GM12872 (cell line): Measurements from ENCODE around the gene ARPC1A.

ENCODE experiments used
- TF ChIP-seq, protein P1 (sequence below): IDR thresholded peaks from 3 replicates; pipeline ENCODE4 v1.5.1; 2011; ENCODE audit warnings: low read depth, mild to moderate bottlenecking, low read length, moderate library complexity; ENCODE audit not compliant: insufficient read depth

Gene ARPC1A

DNA sequence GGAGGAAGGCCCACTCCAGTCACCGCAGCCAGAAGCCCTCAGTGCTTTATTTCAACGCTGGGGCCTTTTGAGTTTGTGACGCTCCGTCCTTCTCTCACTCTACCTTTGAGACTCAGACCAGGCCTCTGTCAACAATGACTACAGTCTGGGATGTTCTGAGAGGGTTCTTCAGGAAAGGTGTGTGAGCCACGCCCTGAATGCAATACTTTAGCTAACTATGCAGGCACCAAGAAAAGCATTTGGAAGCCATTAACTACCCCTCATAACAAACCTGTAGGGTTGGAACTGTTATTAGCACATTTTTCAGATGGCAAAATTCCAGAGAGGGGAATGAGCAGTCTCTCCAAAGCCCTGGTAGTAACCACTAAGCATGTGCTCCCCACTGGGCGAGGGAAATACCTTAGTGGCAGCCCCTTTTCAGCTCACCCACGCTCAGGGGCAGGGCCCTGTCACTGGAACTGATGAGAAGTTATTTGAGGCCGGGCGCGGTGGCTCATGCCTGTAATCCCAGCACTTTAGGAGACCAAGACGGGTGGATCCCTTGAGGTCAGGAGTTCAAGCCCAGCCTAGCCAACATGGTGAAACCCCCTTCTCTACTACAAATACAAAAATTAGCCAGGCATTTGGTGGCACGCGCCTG, 43.2 kb downstream of the ARPC1A start:
- TF ChIP-seq, protein P1, sequence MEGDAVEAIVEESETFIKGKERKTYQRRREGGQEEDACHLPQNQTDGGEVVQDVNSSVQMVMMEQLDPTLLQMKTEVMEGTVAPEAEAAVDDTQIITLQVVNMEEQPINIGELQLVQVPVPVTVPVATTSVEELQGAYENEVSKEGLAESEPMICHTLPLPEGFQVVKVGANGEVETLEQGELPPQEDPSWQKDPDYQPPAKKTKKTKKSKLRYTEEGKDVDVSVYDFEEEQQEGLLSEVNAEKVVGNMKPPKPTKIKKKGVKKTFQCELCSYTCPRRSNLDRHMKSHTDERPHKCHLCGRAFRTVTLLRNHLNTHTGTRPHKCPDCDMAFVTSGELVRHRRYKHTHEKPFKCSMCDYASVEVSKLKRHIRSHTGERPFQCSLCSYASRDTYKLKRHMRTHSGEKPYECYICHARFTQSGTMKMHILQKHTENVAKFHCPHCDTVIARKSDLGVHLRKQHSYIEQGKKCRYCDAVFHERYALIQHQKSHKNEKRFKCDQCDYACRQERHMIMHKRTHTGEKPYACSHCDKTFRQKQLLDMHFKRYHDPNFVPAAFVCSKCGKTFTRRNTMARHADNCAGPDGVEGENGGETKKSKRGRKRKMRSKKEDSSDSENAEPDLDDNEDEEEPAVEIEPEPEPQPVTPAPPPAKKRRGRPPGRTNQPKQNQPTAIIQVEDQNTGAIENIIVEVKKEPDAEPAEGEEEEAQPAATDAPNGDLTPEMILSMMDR: no peak

DNA sequence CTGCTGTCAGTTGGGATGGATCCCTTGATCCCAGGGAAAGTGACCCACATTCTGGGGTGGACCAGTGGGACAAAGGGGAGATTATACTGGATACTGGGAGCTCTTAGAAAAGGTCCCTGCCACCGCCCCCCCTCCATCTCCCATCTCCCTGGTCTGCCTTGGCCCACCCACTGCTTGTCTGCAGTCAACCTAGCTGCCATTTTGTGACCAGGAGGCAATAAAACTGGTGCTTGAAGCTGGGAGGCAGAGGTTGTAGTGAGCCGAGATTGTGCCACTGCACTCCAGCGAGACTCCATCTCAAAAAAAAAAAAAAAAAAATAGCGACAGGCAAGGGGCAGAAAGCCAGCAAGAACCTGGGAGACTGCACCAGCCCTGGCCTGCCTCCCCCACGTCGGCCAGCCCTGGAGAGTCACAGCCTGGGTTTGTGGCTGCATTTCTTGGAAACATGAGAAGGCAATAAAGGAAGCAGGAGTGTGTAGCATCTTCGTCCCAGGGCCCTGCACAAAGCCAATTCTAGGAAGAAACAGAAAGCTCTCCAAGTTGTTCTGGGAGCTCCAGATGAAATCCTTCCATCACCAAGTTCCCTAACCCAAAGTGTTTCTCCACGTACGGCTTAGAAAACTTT, 44.2 kb downstream of the ARPC1A start:
- TF ChIP-seq, protein P1: no peak

DNA sequence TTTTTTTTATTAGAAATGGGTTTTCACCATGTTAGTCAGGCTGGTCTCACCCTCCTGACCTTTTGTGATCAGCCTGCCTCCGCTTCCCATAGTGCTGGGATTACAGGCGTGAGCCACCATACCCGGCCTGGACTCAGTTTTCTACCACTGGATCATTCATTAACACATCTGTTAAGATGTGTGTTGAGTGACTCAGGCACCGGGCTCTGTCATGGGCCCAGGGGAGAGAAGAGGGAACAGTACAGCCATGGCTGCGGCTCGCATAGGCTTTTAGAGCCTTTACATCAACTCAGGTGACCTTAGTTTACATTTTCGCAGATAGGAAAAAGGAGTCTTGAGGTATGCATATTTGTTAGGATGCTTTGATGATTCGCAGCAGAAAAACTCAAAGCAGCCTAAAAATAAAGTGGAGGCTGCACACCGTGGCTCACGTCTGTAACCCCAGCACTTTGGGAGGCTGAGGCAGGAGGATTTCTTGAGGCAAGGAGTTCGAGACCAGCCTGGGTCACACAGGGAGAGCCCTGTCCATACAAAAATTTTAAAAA, 45.8 kb downstream of the ARPC1A start:
- TF ChIP-seq, protein P1: no peak

DNA sequence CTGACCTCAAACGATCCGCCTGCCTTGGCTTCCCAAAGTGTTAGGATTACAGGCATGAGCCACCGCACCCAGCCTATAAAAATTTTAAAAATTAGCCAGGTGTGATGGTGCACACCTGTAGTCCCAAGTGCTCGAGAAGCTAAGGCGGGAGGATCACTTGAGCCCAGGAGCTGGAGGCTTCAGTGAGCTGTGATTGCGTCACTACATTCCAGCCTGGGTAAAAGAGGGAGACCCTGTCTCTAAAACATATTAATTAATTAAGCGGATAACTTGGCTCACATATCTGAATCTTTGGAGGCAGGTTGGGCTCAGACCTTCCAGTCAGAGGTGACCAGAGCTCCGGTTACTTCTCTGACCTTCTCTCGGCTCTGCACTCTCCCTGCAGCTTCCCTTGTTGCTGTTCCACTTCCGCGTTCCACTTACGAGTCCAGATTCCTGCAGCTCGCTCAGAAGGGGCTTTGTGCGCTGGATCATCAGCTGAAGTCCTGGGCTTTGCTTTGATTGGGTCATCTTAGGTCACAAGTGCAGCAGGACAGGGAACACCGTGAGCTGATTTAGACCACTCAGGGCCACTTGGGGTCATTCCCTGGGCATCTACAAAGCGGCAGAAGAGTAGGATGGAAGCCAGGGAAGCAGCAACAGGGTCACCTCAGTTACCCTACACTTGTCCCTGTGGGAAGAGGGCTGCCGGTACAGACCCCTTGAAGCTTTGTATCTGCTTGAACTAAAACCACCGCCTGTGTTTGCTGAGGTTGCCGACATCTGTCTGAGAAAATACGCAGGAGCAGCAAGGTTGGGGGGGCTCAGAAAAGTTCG, 46.8 kb downstream of the ARPC1A start:
- TF ChIP-seq, protein P1: no peak

DNA sequence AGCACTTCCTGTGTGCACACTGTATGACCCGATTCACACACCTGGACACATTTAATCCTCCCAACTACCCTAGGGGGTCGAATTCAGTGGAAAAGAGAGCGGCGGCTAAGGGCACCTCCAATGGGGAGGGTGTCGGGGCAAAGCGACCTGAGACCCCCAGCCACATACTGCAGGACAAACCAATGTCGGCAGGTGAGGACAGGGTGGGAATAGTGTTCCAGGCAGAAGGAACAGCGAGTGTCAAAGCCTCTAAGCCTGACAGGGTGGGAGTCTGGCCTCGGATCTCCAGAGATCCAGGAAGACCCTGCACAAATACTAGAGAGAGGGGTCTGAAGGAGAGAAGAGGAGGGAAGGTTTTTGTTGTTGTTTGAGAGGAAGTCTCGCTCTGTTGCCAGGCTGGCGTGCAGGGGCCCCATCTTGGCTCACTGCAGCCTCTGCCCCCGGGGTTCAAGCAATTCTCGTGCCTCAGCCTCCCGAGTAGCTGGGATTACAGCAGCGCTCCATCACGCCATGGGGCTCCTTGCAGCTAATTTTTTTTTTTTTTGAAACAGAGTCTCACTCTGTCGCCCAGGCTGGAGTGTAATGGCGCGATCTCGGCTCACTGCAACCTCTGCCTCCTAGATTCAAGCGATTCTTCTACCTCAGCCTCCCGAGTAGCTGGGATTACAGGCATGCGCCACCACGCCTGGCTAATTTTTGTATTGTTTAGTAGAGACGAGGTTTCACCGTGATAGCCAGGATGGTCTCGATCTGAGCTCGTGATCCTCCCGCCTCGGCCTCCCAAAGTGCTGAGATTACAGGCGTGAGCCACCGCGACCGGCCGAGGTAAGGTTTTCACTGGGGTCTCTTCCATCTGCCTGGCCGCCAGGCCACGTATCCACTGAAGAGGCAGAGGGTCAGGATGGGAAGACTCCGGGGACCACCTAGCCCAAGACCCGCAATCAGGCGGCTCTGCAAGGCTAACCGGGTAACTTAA, 47.7 kb downstream of the ARPC1A start:
- TF ChIP-seq, protein P1: no peak

DNA sequence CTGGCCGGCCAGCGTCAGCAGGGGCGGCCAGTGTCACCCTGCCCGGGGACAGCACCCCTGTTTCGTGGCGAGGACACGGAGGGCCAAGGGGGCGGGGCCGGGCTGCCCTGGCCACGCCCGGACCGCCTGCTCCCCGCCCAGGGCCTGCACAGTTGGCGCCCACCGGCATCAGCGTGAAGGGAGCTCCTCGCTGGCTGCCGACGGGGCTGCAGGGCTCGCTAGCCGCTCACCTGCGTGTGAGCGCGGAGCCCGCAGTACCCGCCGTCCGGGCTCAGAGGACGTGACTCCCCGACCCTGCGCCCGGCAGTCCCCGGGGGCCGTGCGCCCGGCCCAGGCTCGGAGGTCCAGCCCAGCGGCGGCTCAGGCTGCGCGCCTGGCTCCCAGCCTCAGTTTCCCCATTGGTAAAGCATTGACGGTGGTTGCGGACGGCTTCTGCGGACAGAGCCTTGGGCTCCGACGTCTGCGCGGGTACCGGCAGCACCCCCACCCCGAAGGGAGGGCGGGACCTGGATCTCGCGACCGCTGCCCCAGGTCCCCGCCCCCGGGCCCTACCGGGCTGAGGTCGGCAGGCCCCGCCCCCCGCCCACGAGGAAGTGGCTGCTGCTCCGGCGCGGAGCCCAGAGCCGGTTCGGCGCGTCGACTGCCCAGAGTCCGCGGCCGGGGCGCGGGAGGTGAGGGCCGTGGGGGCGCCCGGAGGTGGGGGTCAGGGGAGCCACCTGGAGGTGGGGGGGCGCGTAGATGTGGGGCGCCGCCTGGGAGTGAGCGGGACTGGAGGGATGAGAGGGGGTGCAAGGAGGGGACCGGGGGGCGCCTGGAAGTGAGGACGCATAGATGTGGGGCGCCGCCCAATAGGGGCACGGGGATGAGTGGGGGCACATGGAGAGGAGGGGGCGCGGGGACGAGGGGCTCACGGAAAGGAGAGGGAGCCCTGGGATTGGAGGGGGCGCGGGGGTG, 48.7 kb downstream of the ARPC1A start, which contains the start of gene ARPC1B:
ARPC1B (plus strand) TSS at position 620 of the 954 bp plus-strand sequence. CDS start 10,985 bp downstream, outside the sequence.
- TF ChIP-seq, protein P1: no peak
